Measurements from ENCODE around the gene NUP210L.
"Not testable (repeated sequence)": the region's sequence is repeated elsewhere in the genome, so short reads cannot be mapped to it uniquely, and the experiment has no call there.

Gene NUP210L

DNA sequence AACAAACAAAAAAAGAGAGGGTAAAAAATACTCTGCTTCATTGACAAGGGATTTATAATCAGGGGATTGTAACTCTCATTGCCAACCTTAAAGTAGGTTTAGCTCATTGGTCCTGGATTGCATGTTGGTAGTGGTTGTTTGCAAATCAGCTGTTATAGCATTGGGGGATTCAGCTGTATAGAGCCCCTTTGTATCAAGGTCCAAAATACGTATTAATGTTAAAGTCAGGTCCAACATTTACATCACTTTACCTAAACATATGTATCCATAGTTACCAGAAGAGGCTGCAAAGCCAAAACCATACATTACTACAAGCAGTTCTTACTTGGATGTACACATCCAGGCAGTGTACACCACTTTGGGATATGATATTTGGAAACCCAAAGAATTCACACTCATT is 134.9 kb downstream of the NUP210L start:
- TF ChIP-seq, protein P1, sequence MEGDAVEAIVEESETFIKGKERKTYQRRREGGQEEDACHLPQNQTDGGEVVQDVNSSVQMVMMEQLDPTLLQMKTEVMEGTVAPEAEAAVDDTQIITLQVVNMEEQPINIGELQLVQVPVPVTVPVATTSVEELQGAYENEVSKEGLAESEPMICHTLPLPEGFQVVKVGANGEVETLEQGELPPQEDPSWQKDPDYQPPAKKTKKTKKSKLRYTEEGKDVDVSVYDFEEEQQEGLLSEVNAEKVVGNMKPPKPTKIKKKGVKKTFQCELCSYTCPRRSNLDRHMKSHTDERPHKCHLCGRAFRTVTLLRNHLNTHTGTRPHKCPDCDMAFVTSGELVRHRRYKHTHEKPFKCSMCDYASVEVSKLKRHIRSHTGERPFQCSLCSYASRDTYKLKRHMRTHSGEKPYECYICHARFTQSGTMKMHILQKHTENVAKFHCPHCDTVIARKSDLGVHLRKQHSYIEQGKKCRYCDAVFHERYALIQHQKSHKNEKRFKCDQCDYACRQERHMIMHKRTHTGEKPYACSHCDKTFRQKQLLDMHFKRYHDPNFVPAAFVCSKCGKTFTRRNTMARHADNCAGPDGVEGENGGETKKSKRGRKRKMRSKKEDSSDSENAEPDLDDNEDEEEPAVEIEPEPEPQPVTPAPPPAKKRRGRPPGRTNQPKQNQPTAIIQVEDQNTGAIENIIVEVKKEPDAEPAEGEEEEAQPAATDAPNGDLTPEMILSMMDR (IDR thresholded peaks at IDR 0.05; ENCODE audit: control insufficient read depth, insufficient read depth, low read depth, low read length, missing control alignments) = no peak
- no peak for DNase-seq (ENCODE audit: low read depth)

DNA sequence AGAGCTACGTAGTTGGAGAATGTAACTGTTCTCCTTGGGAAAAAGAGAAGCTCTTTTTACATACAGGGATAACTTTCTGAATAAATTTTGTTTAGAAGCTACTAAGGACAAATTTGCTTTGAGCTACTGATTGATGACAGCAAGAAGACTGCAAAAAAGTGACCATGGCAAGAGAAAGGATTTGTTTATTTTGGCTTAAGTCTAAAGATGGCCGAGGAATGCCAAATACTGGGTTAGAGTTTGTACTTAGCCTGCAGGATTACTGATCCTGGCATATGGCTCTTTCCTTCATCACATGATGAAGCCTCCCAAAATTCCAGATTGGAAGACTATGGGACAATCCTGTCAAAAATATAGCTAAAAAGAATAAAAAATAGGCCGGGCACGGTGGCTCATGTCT is 135.6 kb downstream of the NUP210L start:
- DNase-seq (ENCODE audit: low read depth) = no peak
- no peak overlapping the region for H3K4me3 ChIP-seq (ENCODE audit: control insufficient read depth, low read depth, low read length)
- TF ChIP-seq, protein P1 (IDR thresholded peaks at IDR 0.05; ENCODE audit: control insufficient read depth, insufficient read depth, low read depth, low read length, missing control alignments) = no peak

More for the DNA sequence above, 134.9 kb downstream of the NUP210L start:
- H3K4me3 ChIP-seq (ENCODE audit: control insufficient read depth, low read depth, low read length) = no peak overlapping the region

DNA sequence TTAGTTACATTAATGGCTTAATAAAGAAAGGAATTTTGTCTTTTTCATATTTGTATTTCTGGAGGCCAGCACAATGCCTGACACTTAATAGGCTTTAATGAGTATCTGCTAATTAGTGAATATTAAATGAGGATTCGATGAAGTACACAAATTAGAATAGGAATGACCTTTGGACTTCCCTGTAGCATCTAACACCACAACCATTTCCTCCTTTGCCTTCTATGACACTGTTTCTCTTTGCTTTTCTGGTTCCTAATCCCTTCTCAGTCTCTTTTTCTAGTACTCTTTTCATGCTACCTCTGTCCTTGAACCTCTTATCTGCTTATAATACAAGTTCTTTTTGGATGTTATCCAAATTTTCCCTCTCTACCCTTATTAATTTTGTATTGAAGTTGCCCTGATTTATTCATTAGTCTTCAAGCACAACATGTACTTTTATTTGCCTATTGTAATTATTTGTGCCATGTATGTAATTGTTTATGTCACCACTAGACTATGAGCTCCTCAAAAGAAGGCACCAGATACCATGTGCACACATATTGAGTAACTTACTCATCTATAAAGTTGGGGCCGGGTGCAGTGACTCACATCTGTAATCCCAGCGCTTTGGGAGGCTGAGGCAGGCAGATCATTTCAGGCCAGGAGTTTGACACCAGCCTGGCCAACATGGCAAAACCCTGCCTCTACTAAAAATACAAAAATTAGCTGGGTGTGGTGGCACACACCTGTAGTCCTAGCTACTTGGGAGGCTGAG is 140.5 kb downstream of the NUP210L start:
- peak; percentile 35 for DNase-seq (ENCODE audit: low read depth)
- TF ChIP-seq, protein P1 (IDR thresholded peaks at IDR 0.05; ENCODE audit: control insufficient read depth, insufficient read depth, low read depth, low read length, missing control alignments) = no peak
- H3K4me3 ChIP-seq (ENCODE audit: control insufficient read depth, low read depth, low read length) = no peak overlapping the region

DNA sequence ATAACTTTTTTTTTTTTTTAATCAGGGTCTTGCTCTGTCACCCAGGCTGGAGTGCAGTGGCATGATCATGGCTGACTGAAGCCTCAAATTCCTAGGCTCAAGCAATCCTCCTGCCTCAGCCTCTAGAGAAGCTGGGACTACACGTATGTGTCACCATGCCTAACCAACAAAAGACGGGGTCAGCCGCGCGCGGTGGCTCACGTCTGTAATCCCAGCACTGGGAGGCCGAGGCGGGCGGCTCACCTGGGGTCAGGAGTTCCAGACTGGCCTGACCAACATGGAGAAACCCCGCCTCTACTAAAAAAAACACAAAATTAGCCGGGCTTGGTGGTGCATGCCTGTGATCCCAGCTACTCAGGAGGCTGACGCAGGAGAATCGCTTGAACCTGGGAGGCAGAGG is 142.3 kb downstream of the NUP210L start:
- not testable (repeated sequence) for H3K4me3 ChIP-seq (ENCODE audit: control insufficient read depth, low read depth, low read length); DNase-seq (ENCODE audit: low read depth)

DNA sequence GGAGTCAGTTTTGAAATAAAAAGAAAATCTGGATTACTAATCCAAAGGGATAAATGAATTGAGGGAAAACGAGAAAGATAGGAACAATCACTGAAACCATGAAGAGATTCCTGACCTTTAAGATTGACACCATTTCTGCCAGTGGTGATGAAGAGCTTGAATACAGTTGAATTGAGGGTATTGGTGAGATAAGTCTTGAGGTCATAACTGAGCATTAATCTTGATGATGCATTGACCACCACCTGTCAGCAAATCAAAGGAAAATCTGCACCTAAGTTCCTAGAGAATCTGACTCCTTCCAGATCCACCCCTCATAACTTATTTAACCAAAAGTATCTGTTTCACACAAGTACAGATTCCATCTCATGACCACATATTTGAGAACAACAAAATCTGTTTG is 142.7 kb downstream of the NUP210L start:
- DNase-seq (ENCODE audit: low read depth) = no peak
- no peak overlapping the region for H3K4me3 ChIP-seq (ENCODE audit: control insufficient read depth, low read depth, low read length)
- TF ChIP-seq, protein P1 (IDR thresholded peaks at IDR 0.05; ENCODE audit: control insufficient read depth, insufficient read depth, low read depth, low read length, missing control alignments) = no peak

DNA sequence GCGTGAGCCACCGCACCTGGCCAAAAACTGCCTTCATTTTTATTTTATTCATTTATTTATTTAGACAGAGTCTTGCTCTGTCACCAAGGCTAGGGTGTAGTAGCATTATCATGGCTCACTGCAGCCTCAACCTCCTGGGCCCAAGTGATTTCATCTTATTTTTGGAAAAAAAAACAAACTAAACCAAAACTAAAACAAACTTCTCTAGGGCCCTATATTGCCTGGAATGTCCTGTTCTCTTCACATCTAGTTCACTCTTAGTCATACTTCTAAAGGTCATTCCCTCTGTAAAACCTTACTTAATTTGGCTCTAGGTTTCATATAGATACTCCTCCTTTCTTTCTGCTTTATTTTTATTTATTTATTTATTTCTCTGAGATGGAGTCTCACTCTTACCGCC is 148.7 kb downstream of the NUP210L start:
- TF ChIP-seq, protein P1 (IDR thresholded peaks at IDR 0.05; ENCODE audit: control insufficient read depth, insufficient read depth, low read depth, low read length, missing control alignments) = no peak

DNA sequence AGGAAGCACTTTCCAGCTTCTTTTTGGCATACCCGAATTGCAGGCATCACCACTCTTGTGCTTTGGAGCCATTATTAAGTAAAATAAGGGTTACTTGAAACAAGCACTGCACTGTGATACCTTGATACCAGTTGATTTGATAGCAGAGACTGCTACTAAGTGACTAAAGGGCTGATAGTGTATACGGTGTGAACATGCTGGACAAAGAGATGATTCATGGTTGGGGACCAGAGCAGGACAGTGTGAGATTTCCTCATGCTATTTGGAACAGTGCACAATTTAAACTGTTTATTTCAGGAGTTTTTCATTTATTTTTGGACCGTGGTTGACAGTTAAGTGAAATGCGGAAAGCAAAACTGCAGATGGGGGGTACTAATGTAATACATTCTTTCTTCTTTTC is 154.5 kb downstream of the NUP210L start:
- H3K4me3 ChIP-seq (ENCODE audit: control insufficient read depth, low read depth, low read length) = no peak overlapping the region
- no peak for DNase-seq (ENCODE audit: low read depth)
- TF ChIP-seq, protein P1 (IDR thresholded peaks at IDR 0.05; ENCODE audit: control insufficient read depth, insufficient read depth, low read depth, low read length, missing control alignments) = no peak

More for the DNA sequence above, 148.7 kb downstream of the NUP210L start:
- no peak for DNase-seq (ENCODE audit: low read depth)
- no peak overlapping the region for H3K4me3 ChIP-seq (ENCODE audit: control insufficient read depth, low read depth, low read length)

DNA sequence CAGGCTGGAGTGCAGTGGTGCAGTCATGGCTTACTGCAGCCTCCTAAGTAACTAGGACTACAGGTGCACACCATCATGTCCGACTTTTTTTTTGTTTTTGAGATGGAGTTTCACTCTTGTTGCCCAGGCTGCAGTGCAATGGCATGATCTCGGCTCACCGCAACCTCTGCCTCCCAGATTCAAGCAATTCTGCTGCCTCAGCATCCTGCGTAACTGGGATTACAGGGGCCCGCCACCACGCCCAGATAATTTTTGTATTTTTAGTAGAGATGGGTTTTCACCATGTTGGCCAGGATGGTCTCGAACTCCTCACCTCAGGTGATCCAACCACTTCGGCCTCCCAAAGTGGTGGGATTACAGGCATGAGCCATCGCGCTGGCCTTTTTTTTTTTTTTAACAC is 158.0 kb downstream of the NUP210L start:
- not testable (repeated sequence) for DNase-seq (ENCODE audit: low read depth); H3K4me3 ChIP-seq (ENCODE audit: control insufficient read depth, low read depth, low read length)

Data from AG09309 (cell line).